Measurements from ENCODE around the gene TMEM42.

DNA sequence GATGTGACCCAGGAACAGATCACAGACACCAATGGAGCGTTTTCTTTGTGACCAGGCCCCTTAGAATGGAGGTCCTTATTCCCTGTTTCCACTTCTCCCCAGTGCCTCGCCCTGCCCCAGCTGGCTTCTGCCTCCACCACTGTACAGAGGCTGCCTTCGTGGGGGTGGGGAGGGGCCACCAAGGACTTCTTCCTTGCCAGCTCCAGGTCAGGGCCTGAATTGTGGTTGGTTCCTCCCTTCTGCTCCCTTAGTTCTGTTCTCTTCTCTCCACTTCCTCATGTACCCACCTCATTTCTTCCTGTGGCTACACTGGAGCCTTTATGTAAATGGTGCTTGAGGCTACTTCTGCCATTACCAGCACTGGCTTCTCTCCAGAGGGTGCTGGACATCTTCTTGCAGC is 29.1 kb downstream of the TMEM42 start:
- TF ChIP-seq SPI1 (IDR thresholded peaks at IDR 0.05; ENCODE audit: low read depth, low read length) (no peak), TAF1 (IDR thresholded peaks at IDR 0.05; ENCODE audit: low read depth, low read length) (no peak), POLR2AphosphoS5 (IDR thresholded peaks at IDR 0.05; ENCODE audit: low read depth, low read length) (no peak), POLR2A (IDR thresholded peaks at IDR 0.05; ENCODE audit: low read depth, low read length) (no peak), POU2F2 (IDR thresholded peaks at IDR 0.05; ENCODE audit: low read depth, low read length) (no peak), PAX5 (IDR thresholded peaks at IDR 0.05; ENCODE audit: insufficient read depth, low read length, severe bottlenecking) (no peak)
